ENCODE data around the gene RERG.

Gene RERG

GRCh38 chr12:15206831-15207389 is 14.3 kb downstream of the RERG start:
- TF ChIP-seq CTCF (IDR thresholded peaks at IDR 0.05; ENCODE audit: low read depth, low read length) (no peak), MYC (IDR thresholded peaks at IDR 0.05; ENCODE audit: low read depth, low read length) (no peak), POLR2A (IDR thresholded peaks at IDR 0.05; ENCODE audit: extremely low read depth, insufficient read length) (no peak), MAX (IDR thresholded peaks at IDR 0.05; ENCODE audit: low read depth, low read length) (no peak)
- no peak for DNase-seq (ENCODE audit: low read depth)
- H3K4me3 ChIP-seq (ENCODE audit: low read depth, low read length), result no peak overlapping the region

- TF ChIP-seq MAX (IDR thresholded peaks at IDR 0.05; ENCODE audit: low read depth, low read length), result no peak
- TF ChIP-seq POLR2A (IDR thresholded peaks at IDR 0.05; ENCODE audit: extremely low read depth, insufficient read length), result no peak
- TF ChIP-seq MYC (IDR thresholded peaks at IDR 0.05; ENCODE audit: low read depth, low read length), result no peak
- TF ChIP-seq CTCF (IDR thresholded peaks at IDR 0.05; ENCODE audit: low read depth, low read length), result no peak
- H3K4me3 ChIP-seq (ENCODE audit: low read depth, low read length), result no peak overlapping the region
- DNase-seq (ENCODE audit: low read depth), result no peak
Measured at GRCh38 chr12:15206338-15206737, 14.9 kb downstream of the RERG start.

- H3K4me3 ChIP-seq (ENCODE audit: low read depth, low read length), result no peak overlapping the region
- TF ChIP-seq POLR2A (IDR thresholded peaks at IDR 0.05; ENCODE audit: extremely low read depth, insufficient read length), result no peak
- TF ChIP-seq MYC (IDR thresholded peaks at IDR 0.05; ENCODE audit: low read depth, low read length), result no peak
- no peak for TF ChIP-seq CTCF (IDR thresholded peaks at IDR 0.05; ENCODE audit: low read depth, low read length)
- no peak for TF ChIP-seq MAX (IDR thresholded peaks at IDR 0.05; ENCODE audit: low read depth, low read length)
- DNase-seq (ENCODE audit: low read depth), result no peak
Measured at GRCh38 chr12:15205341-15206010, 15.7 kb downstream of the RERG start.

- TF ChIP-seq MYC (IDR thresholded peaks at IDR 0.05; ENCODE audit: low read depth, low read length) (no peak), CTCF (IDR thresholded peaks at IDR 0.05; ENCODE audit: low read depth, low read length) (no peak), MAX (IDR thresholded peaks at IDR 0.05; ENCODE audit: low read depth, low read length) (no peak), POLR2A (IDR thresholded peaks at IDR 0.05; ENCODE audit: extremely low read depth, insufficient read length) (no peak)
- DNase-seq (ENCODE audit: low read depth), result no peak
- H3K4me3 ChIP-seq (ENCODE audit: low read depth, low read length), result no peak overlapping the region
Measured at GRCh38 chr12:15201456-15201855, 19.8 kb downstream of the RERG start.

GRCh38 chr12:15201056-15201455 is 20.2 kb downstream of the RERG start:
- no peak for TF ChIP-seq MYC (IDR thresholded peaks at IDR 0.05; ENCODE audit: low read depth, low read length)
- TF ChIP-seq CTCF (IDR thresholded peaks at IDR 0.05; ENCODE audit: low read depth, low read length), result no peak
- no peak for TF ChIP-seq POLR2A (IDR thresholded peaks at IDR 0.05; ENCODE audit: extremely low read depth, insufficient read length)
- no peak for TF ChIP-seq MAX (IDR thresholded peaks at IDR 0.05; ENCODE audit: low read depth, low read length)
- no peak for DNase-seq (ENCODE audit: low read depth)
- no peak overlapping the region for H3K4me3 ChIP-seq (ENCODE audit: low read depth, low read length)

All from NB4 (cell line).